ENCODE data around the gene CDX1.
A peak's percentile ranks its signal among the peaks of the same experiment; 100 is the strongest.

CDX1 gene

GRCh38 chr5:150131978-150132694 lies 34.4 kb upstream of the CDX1 start:
- no peak for DNase-seq

DNA sequence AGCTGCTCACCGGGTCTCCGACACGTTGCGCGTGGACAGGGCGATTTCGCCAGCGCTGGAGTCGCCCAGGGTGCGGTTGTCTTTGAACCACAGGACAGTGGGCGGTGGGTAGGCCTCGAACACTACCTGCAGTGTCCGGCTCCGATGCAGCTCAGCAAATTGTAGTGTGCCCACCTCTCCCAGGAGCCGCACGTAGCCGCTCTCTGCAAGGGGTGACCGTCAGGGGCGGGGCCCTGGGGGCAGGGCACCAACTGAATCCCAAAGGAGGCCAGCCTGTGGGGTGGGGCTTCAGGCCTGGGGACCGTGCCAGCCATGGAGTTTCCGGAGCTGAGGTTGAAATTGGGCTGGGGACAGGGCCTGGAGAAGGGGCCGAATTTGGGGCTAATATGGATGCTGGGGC lies 33.8 kb upstream of the CDX1 start:
- no peak for DNase-seq

GRCh38 chr5:150133581-150134197 lies 32.9 kb upstream of the CDX1 start:
- no peak for DNase-seq

DNA sequence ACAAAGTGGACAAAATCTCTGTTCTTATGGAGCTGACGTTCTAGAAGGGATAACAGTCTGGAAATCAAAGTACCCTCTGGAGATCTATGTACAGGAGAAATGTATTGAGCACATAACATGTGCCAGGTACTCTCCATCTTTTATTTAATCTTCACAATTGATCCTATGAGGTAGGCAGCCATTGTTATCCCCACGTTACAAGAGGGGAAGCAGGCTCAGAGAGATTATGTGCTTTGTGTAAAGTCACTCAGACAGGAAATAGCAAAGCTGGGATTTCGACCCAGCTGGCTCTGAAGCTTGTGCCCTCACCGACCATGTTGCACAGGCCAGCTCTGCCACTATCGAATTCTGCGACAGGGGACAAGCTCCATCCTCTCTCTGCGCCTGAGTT lies 32.4 kb upstream of the CDX1 start:
- DNase-seq, result no peak

- no peak for DNase-seq
Measured at GRCh38 chr5:150135557-150136304, 30.8 kb upstream of the CDX1 start.

- DNase-seq, result no peak
Measured at GRCh38 chr5:150136305-150137167, 30.0 kb upstream of the CDX1 start.

GRCh38 chr5:150137168-150137957 lies 29.2 kb upstream of the CDX1 start:
- peak; percentile 96 for DNase-seq

DNA sequence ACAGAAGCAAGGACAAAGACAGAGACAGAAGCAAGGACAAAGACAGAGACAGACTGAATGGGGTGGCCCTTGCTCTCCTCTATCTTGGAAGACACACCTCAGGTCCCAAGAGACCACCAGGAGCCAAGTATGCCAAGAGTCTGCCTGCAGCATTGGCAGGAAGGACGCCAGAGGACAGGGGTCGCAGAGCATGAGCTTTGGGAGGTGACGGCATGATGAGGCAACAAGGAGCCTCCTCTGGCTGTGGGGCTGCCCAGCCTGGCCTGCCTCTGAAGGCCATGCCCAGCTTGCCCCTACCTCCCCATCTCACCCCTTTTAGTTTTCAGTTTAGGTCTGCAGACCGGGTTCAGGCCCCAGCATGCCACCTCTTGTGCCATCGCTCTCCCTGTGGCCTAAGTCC lies 28.6 kb upstream of the CDX1 start:
- no peak for DNase-seq

DNA sequence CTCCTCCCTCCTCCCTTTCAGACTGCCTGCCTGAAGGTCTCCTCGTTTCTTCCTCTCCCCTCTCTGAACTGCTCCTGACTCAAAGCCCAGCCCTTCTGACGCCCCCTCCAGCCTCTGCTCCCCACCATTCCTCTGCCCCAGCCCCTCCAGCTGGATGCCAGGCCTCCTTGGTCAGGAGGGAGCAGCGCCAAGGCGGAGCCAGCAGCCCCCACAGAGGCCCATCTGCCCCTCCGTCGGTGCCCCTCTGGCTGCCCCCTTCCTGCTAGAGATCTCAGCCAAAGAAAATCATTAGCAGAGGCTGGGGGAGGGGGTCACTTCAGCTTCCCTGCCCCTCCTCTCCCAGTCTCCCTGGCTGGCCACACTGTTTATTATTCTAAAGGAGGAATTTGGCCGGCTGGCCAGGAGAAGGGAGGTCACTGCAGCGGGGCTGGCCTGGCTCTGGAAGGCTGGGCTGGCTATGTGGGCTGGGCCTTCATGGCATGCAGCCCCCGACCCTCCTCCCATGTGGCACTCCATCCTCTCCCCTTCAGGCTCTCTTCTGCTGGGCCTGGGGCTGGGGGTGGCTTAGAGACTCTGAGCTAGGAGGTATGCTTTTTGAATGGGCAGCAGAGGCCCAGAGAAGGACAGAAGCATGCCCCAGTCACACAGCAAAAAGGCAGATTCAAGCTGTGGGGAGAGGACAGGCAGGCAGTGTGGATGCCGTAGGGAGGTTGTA lies 27.9 kb upstream of the CDX1 start:
- DNase-seq, result peak; percentile 97

DNA sequence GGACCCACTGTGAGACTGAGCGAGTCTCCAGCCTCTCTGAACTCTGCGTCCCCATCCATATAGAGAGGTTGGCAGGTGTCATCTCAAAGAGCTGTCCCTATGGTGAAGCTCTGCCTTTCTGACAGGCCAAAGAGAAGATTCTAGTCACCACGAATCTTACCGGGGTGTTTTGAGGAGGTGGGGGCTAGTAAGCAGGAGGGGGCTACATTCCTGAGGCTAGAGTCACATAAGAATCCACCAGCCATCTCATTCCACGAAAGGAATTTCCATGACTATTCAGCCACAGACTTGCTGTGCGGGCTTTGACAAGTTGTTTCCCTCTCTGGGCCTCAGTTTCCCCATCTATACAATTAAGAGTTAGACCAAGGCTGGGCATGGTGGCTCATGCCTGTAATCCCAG lies 27.2 kb upstream of the CDX1 start:
- peak; percentile 78 for DNase-seq

GRCh38 chr5:150140830-150141229 lies 25.7 kb upstream of the CDX1 start:
- DNase-seq, result no peak

GRCh38 chr5:150141544-150142184 lies 24.9 kb upstream of the CDX1 start:
- peak; percentile 98 for DNase-seq

- peak; percentile 92 for DNase-seq
Measured at GRCh38 chr5:150142185-150142958, 24.2 kb upstream of the CDX1 start.

- DNase-seq, result peak; percentile 94
Measured at GRCh38 chr5:150142959-150143349, 23.6 kb upstream of the CDX1 start.

- peak; percentile 98 for DNase-seq
Measured at GRCh38 chr5:150143350-150144245, 23.0 kb upstream of the CDX1 start.

DNA sequence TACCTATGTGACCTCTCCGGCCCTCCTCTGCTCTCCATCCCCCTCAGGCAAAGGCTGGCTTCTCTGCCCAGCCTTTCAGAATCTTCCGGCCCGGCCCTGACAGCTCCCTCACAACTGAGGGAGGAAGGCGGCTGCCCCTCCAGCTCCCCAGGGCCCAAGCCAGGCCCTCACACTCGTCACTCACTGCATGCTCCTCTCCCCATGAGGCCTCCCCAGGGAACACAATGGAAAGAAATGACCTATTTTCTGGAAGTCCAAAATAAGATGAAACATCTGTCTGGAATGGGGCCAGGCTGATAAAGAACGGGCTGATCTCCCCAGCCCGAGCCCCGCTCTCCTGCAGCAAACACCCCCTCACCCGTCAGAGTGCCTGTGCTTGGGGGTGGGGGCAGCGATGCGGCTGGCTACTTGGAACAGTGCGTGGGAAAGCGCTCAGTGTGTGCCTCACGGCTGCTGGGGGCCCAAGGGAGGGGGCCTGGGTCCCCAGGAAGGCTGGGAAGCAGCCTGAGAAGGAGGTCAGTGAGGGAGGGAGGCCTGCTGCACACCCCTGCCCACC lies 22.3 kb upstream of the CDX1 start:
- DNase-seq, result peak; percentile 86

- no peak for DNase-seq
Measured at GRCh38 chr5:150144879-150145278, 21.7 kb upstream of the CDX1 start.

GRCh38 chr5:150146235-150146634 lies 20.3 kb upstream of the CDX1 start:
- no peak for DNase-seq
